ENCODE data around the gene LRRC27.

DNA sequence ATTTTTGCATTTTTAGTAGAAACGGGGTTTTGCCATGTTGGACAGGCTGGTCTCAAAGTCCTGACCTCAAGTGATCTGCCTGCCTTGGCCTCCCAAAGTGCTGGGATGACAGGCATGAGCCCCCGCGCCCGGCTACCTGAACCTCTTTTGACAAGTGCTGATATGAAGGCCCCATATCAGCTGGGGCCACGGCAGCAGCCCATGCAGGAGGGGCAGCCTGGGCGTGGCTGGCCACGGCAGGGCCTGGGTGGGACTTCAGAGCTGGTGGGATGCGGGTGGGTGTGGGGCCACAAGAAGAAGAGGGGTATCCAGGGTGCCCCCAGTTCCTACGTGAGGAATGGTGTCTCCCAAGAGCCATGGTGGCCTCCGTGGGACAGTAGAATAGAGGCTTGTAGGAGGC, 6.9 kb downstream of the LRRC27 start:
- TF ChIP-seq POLR2A (IDR thresholded peaks at IDR 0.05; ENCODE audit: low read length) (no peak), GATA1 (IDR thresholded peaks at IDR 0.05; ENCODE audit: low read depth, low read length) (no peak)

Data from erythroblast (primary cell).